Pancreas (tissue), 10 donors: ENCODE measurements around the gene GPC2. TPM values are rescaled to one million over a fixed set of nuclear protein-coding genes. Genes with fewer than 3 reads are reported as not detected.
"Not testable (repeated sequence)": the region's sequence is repeated elsewhere in the genome, so short reads cannot be mapped to it uniquely, and the experiment has no call there.

Experiments
- ATAC-seq, 4 donors: fragments of 200-7000 bp; cut with Tn5 transposase; one replicate each; pipeline versions ENCODE4 v1.8.0 to v1.9.1; 2020; ENCODE audit warnings: mild to moderate bottlenecking in 4 of 4, moderate library complexity in 4 of 4
- DNase-seq, 6 donors: peaks; one replicate each; pipeline ENCODE4 v3.0.0-alpha.2; 2020
- FAIRE-seq: peaks from 2 replicates; lab custom pipeline; 2012; peaks lifted over from hg19 to GRCh38; lab: Jason Lieb, UNC
- H3K27ac ChIP-seq, 4 donors: fragments of 200-600 bp; sonication (generic); 1 replicate in 3 of 4; 2 replicates in 1 of 4; pipeline versions ENCODE4 v1.5.0 to v1.8.0; 2020
- H3K27me3 ChIP-seq, 4 donors: fragments of 200-600 bp; one replicate each; pipeline ENCODE4 v1.8.0; 2021
- H3K36me3 ChIP-seq, 3 donors: fragments of 200-600 bp; sonication (generic) in 1 of 3; one replicate each; pipeline versions ENCODE4 v1.5.0 to v1.8.0; 2020 to 2021
- H3K4me1 ChIP-seq, 3 donors: fragments of 200-600 bp; one replicate each; pipeline ENCODE4 v1.8.0; 2021
- H3K4me3 ChIP-seq, 4 donors: fragments of 200-600 bp; sonication (generic) in 2 of 4; one replicate each; pipeline versions ENCODE4 v1.5.0 to v1.8.0; 2020 to 2021
- H3K9me3 ChIP-seq, 4 donors: fragments of 200-600 bp; one replicate each; pipeline ENCODE4 v1.8.0; 2021
- WGBS, 2 donors: extraction: QIAGEN DNeasy Blood & Tissue Kit; methylation state at CpG; one replicate each; pipeline ENCODE4 v1.1.7; 2013; 5-methylcytosine and 5-hydroxymethylcytosine counted together
- intact Hi-C, 3 donors: fragments of 100-400 bp; cut with DNase I; formaldehyde crosslinking; loops; one replicate each; pipeline versions ENCODE4 v1.11.1 to v1.14.2; 2022
- polyA plus RNA-seq, 2 donors: library from polyadenylated mRNA; stranded (reverse); fragments of 200-250 nt; gene quantifications; one replicate each; pipeline ENCODE4 v1.2.3, GENCODE V29; 2013
- total RNA-seq, 6 donors: library from RNA; stranded (reverse); fragmentation: NEBNext Ultra II Directional in 4 of 6; extraction: Animal tissue kit (Norgen Biotek cat#: 25700) in 4 of 6; gene quantifications; one replicate each; pipeline versions ENCODE4 v1.2.1 to v1.2.4, GENCODE V29; 2021 to 2023
- TF ChIP-seq, protein P1 (sequence below), 4 donors: fragments of 200-600 bp; sonication (generic) in 3 of 4; IDR thresholded peaks; one replicate each; pipeline versions ENCODE4 v1.5.0 to v1.8.0; 2021; ENCODE audit warnings: antibody characterized with exemption in 4 of 4
- donor health status: healthy with polysubstance abuse.
- donor health status: DM: no; HTN: no; CAD: no; lungs with moderate emphysema.
- donor health status: DM: no; HTN: no; CAD: no.
- donor health status: control.
- donor health status: control.
- donor health status: Bipolar disorder and iron deficiency.
- donor health status: DM: yes; HTN: yes; CAD: no.
- donor health status: DM: no; HTN: no; CAD: no.
- donor health status: DM: no; HTN: no; CAD: no.
- donor health status: DM: yes; HTN: yes; CAD: no.

The GPC2 gene
- total and polyA plus RNA-seq, 8 donors, result 0.12 to 2.5 (median 0.62) TPM

DNA sequence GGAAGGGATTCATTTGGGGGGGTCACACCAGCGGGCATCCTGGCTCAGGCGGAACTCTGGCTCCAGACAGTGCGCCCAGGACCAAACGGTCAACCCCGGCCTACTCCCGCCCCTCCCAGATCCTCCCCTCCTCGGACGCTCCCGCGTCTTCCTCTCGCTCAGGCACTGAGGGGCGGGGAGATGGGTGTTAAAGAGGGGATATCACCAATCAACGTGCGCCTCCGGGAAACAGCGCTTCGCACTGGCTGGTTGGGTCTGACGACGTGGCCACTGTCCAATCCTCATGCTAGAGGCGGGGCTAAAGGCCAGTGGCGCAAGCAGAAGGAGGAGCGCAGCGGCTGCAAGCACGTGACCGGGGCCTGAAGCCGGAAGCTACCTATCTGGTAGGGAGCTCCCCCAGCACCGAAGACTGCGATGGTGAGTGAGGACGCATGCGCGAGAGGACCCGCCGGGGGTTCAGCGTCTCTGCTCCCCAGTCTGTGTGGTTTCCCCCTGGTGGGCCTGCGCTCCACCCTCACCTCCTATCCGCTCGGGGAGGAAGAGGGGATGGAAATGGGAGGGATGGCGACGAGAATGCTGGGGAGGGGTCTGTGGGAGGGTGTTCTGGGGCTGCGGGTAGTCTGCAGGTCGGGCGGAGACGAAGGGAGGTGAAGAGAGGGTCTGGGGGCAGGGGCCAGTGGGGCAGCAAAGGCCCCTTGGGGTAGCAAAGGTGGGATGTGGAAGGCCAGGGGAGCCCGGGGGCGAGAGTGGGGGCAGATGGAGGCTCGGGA, 28.4 kb downstream of the GPC2 start, which contains the start of gene LAMTOR4:
TSS of gene LAMTOR4 (plus strand) at position 360 of the 770 bp plus-strand sequence. CDS start at position 415, 55 bp downstream.
- Histone ChIP-seq H3K4me3 (peak within 1 kb of the TSS; percentile 55 to 79 (median 76)), H3K27me3 (no peaks in the 10 kb centered on the region), H3K4me1 (peaks cover 0 to 6% (median 0%) of the 10 kb centered on the region in 3 donors), H3K9me3 (no peaks in the 10 kb centered on the region), H3K27ac (peak within 1 kb of the TSS; percentile 26 to 76 (median 60)), H3K36me3 (no peaks in the 10 kb centered on the region)
- 0% methylated on average over 45 to 46 of the region's 46 CpGs for WGBS, 2 donors
- TF ChIP-seq, protein P1, sequence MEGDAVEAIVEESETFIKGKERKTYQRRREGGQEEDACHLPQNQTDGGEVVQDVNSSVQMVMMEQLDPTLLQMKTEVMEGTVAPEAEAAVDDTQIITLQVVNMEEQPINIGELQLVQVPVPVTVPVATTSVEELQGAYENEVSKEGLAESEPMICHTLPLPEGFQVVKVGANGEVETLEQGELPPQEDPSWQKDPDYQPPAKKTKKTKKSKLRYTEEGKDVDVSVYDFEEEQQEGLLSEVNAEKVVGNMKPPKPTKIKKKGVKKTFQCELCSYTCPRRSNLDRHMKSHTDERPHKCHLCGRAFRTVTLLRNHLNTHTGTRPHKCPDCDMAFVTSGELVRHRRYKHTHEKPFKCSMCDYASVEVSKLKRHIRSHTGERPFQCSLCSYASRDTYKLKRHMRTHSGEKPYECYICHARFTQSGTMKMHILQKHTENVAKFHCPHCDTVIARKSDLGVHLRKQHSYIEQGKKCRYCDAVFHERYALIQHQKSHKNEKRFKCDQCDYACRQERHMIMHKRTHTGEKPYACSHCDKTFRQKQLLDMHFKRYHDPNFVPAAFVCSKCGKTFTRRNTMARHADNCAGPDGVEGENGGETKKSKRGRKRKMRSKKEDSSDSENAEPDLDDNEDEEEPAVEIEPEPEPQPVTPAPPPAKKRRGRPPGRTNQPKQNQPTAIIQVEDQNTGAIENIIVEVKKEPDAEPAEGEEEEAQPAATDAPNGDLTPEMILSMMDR (IDR thresholded peaks at IDR 0.05), result no peak
- DNase-seq (peak; percentile 92 to 100 (median 99)), ATAC-seq (peak; percentile 97 to 98 (median 98)), FAIRE-seq (peak; percentile 92)
- intact Hi-C loops, result loop anchor here in 1 of 3 donors (10.0 kb wide), 1 partner anchor 66 kb away; the partner anchor contains the start of gene PVRIG

DNA sequence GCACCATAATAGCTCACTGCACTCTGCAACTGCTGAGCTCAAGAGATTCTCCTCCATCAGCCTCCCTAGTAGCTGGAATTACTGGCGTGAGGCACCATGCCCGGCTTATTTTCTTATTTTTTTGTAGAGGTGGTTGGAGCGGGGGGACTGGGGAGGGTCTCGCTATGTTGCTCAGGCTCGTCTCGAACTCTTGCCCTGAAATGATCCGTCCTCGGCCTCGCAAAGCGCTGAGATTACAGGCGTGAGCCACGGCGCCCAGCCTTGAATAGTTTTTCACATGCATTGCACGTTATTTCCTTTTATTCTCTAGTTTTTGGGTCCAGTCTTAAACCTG, 29.0 kb downstream of the GPC2 start:
- Histone ChIP-seq H3K27me3 (no peaks in the 10 kb centered on the region), H3K4me1 (peaks cover 0 to 6% (median 0%) of the 10 kb centered on the region in 3 donors), H3K9me3 (no peaks in the 10 kb centered on the region), H3K36me3 (no peaks in the 10 kb centered on the region), H3K27ac (peak overlapping the region in 3 of 4 donors; percentile 49 to 70 (median 65)), H3K4me3 (peak overlapping the region; percentile 9 to 78 (median 48))
- ATAC-seq (peak in 1 of 4 donors; percentile 11), FAIRE-seq (no peak), DNase-seq (no peak)
- TF ChIP-seq, protein P1 (IDR thresholded peaks at IDR 0.05), result no peak
- intact Hi-C loops, result loop anchor here in 1 of 3 donors (10.0 kb wide), 1 partner anchor 67 kb away; the partner anchor contains the start of gene PVRIG
- WGBS, 2 donors, result 9 to 13% methylated on average over 14 of the region's 14 CpGs

DNA sequence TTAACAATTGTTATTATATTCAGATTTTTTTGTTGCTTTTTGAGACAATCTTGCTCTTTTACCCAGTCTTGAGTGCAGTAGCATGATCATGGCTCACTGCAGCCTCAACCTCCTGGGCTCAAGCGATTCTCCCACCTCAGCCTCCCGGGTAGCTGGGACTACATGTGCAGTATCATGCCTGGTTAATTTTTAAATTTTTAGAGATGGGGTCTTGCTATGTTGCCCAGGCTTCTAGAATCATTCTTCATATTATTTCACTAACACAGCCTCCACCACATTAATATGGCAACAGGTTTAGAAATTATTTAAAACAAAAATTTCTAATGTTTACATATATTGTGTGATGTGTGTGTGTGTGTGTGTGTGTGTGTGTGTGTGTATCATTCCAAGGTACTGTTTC, 29.9 kb downstream of the GPC2 start:
- no peak for ATAC-seq
- no peak for DNase-seq
- Histone ChIP-seq H3K27me3 (no peaks in the 10 kb centered on the region), H3K9me3 (no peaks in the 10 kb centered on the region), H3K27ac (no peak overlapping the region), H3K36me3 (no peaks in the 10 kb centered on the region), H3K4me3 (no peak overlapping the region), H3K4me1 (peaks cover 0 to 6% (median 0%) of the 10 kb centered on the region in 3 donors)
- 91 to 95% methylated on average over 2 of the region's 2 CpGs for WGBS, 2 donors
- no peak for FAIRE-seq
- TF ChIP-seq, protein P1 (IDR thresholded peaks at IDR 0.05), result no peak
- intact Hi-C loops, result loop anchor here in 1 of 3 donors (10.0 kb wide), 1 partner anchor 68 kb away; the partner anchor contains the start of gene PVRIG

DNA sequence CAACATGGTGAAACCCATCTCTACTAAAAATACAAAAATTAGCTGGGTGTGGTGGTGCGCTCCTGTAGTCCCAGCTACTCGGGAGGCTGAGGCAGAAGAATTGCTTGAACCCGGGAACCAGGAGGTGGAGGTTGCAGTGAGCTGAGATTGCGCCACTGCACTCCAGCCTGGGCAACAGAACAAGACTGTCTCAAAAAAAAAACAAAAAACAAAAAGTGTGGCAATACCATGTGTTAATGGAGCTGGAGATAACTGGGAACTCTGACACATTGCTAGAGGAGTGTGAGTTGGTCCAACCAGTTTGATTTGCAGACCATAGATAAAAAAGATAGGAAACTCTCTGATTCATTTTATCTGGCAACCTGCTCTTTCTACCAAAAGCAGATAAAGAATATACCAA, 30.8 kb downstream of the GPC2 start:
- intact Hi-C loops, result loop anchor here in 1 of 3 donors (10.0 kb wide), 1 partner anchor 68 kb away; the partner anchor contains the start of gene PVRIG
- ATAC-seq, H3K4me3 ChIP-seq, H3K9me3 ChIP-seq, H3K27me3 ChIP-seq, H3K4me1 ChIP-seq, FAIRE-seq, H3K27ac ChIP-seq, DNase-seq, H3K36me3 ChIP-seq: not testable (repeated sequence)
- 81 to 90% methylated on average over 4 of the region's 4 CpGs for WGBS, 2 donors

DNA sequence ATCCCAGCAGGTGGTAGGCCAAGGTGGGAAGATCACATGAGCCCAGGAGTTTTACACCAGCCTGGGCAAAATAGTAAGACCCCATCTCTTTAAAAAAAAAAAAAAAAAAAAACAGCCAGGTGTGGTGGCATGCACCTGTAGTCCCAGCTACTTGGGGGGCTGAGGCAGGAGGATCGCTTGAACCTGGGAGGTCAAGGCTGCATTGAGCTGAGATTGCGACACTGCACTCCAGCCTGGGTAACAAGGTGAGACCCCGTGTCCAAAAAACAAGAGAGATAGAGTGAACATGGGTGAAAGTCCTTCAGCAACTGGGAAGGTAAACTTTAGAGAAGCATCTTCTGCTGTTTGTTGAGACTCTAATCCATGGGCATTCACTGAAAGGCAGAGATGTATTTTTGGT, 34.7 kb downstream of the GPC2 start:
- Histone ChIP-seq H3K36me3 (no peaks in the 10 kb centered on the region), H3K4me1 (no peaks in the 10 kb centered on the region), H3K27me3 (no peaks in the 10 kb centered on the region), H3K27ac (no peak overlapping the region), H3K4me3 (no peak overlapping the region), H3K9me3 (no peaks in the 10 kb centered on the region)
- DNase-seq (no peak), FAIRE-seq (no peak), ATAC-seq (no peak)
- TF ChIP-seq, protein P1 (IDR thresholded peaks at IDR 0.05), result no peak
- 86 to 89% methylated on average over 3 of the region's 3 CpGs for WGBS, 2 donors
- intact Hi-C loops, result loop anchor here in 1 of 3 donors (10.0 kb wide), 1 partner anchor 72 kb away; the partner anchor contains the start of gene PVRIG
